ENCODE measurements around the gene NR4A1.

DNA sequence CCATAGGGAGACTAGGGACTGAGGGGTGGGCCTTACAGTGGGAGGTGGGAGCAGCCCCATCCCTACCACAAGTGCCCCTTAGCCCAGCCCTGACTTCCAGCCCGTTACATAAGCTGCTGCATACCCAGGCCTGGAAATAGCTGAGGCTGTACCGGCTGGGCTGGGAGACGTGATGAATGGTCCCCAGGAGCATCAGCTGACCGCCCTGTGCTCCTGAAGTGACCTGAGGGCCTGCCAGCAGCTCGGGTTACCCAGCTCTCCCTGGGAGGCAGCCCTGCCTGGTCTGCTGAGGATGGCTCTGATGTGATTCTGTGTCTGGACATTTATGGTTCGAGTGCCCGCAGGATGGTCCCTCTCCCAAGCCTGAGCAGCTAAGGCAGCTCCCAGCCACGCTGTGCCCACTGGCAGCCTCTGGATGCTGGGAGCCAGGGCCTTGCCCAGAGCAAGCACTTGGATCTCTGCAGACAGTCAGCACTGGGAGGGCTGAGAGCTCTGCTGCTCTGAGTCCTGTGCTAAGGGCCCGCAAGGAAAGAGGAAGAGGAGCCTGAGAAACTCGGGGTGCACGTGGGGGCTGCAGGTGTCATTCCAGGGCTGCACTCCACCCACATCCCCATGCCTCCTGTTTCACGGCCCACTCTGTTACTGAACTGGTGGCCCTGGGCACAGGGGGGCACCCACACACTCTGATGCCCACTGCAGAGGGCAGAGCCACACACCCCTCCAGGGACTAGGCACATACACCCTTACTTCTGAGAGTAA lies 24.0 kb upstream of the NR4A1 start:
- TF ChIP-seq POLR2AphosphoS5 (IDR thresholded peaks at IDR 0.05) (no peak), EP300 (IDR thresholded peaks at IDR 0.05) (no peak)

All from upper lobe of left lung (tissue), 4 donors.